ENCODE results near the gene RHEBL1. TPM values are rescaled to one million over a fixed set of nuclear protein-coding genes. Genes with fewer than 3 reads are reported as not detected.

The RHEBL1 gene
- total and polyA plus RNA-seq, 2 of the 8 experiments (the other 6 are each of a cell fraction or from before 2014, with no cell fraction given): 7.5 to 9.4 TPM

DNA sequence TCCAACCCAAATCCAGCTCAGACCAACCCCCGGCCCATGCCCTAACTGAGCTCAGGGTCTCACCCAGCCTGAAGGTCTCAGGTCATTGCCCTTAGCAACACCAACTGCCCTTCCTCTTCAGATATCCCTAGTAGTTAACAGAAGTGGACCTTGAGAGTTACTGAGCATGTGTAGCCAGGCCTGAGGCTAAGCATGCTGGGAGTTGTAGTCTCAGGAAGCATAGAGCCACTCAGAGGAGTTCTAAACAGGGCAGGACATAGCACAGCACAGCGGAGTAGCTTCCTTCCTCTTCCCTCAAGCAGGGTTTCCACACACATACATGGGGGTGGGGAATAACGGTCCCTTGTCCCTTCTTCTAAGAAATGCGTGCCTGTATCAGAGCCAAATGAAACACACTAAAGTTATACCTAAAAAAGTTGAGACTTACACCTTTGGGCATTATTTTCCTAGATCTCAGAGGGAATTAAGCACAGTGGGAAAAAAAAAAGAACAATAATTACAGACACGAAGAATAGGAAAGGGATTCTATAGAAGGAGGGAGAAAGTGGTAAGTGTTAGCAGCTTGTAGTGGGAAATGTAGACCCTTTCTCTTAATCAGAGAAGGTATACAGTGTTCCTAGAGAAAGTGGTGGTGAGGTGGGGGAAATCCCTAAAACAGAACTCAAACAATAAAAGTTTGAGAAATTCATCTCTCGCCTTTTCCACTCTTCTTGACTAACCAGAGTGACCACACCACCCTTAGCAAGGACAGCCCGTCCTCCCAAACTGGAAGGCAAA lies 13.6 kb downstream of the RHEBL1 start (continued):
- TF ChIP-seq, protein P1, sequence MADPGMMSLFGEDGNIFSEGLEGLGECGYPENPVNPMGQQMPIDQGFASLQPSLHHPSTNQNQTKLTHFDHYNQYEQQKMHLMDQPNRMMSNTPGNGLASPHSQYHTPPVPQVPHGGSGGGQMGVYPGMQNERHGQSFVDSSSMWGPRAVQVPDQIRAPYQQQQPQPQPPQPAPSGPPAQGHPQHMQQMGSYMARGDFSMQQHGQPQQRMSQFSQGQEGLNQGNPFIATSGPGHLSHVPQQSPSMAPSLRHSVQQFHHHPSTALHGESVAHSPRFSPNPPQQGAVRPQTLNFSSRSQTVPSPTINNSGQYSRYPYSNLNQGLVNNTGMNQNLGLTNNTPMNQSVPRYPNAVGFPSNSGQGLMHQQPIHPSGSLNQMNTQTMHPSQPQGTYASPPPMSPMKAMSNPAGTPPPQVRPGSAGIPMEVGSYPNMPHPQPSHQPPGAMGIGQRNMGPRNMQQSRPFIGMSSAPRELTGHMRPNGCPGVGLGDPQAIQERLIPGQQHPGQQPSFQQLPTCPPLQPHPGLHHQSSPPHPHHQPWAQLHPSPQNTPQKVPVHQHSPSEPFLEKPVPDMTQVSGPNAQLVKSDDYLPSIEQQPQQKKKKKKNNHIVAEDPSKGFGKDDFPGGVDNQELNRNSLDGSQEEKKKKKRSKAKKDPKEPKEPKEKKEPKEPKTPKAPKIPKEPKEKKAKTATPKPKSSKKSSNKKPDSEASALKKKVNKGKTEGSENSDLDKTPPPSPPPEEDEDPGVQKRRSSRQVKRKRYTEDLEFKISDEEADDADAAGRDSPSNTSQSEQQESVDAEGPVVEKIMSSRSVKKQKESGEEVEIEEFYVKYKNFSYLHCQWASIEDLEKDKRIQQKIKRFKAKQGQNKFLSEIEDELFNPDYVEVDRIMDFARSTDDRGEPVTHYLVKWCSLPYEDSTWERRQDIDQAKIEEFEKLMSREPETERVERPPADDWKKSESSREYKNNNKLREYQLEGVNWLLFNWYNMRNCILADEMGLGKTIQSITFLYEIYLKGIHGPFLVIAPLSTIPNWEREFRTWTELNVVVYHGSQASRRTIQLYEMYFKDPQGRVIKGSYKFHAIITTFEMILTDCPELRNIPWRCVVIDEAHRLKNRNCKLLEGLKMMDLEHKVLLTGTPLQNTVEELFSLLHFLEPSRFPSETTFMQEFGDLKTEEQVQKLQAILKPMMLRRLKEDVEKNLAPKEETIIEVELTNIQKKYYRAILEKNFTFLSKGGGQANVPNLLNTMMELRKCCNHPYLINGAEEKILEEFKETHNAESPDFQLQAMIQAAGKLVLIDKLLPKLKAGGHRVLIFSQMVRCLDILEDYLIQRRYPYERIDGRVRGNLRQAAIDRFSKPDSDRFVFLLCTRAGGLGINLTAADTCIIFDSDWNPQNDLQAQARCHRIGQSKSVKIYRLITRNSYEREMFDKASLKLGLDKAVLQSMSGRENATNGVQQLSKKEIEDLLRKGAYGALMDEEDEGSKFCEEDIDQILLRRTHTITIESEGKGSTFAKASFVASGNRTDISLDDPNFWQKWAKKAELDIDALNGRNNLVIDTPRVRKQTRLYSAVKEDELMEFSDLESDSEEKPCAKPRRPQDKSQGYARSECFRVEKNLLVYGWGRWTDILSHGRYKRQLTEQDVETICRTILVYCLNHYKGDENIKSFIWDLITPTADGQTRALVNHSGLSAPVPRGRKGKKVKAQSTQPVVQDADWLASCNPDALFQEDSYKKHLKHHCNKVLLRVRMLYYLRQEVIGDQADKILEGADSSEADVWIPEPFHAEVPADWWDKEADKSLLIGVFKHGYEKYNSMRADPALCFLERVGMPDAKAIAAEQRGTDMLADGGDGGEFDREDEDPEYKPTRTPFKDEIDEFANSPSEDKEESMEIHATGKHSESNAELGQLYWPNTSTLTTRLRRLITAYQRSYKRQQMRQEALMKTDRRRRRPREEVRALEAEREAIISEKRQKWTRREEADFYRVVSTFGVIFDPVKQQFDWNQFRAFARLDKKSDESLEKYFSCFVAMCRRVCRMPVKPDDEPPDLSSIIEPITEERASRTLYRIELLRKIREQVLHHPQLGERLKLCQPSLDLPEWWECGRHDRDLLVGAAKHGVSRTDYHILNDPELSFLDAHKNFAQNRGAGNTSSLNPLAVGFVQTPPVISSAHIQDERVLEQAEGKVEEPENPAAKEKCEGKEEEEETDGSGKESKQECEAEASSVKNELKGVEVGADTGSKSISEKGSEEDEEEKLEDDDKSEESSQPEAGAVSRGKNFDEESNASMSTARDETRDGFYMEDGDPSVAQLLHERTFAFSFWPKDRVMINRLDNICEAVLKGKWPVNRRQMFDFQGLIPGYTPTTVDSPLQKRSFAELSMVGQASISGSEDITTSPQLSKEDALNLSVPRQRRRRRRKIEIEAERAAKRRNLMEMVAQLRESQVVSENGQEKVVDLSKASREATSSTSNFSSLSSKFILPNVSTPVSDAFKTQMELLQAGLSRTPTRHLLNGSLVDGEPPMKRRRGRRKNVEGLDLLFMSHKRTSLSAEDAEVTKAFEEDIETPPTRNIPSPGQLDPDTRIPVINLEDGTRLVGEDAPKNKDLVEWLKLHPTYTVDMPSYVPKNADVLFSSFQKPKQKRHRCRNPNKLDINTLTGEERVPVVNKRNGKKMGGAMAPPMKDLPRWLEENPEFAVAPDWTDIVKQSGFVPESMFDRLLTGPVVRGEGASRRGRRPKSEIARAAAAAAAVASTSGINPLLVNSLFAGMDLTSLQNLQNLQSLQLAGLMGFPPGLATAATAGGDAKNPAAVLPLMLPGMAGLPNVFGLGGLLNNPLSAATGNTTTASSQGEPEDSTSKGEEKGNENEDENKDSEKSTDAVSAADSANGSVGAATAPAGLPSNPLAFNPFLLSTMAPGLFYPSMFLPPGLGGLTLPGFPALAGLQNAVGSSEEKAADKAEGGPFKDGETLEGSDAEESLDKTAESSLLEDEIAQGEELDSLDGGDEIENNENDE (IDR thresholded peaks at IDR 0.05; ENCODE audit: insufficient replicate concordance, low read length): no peak
- TF ChIP-seq NRF1 (IDR thresholded peaks at IDR 0.05; ENCODE audit: low read depth, low read length): peak; percentile 50; the same call in 1 of the 2 replicates

All from H1 (cell line).